ENCODE results near the gene PCBD1.

The PCBD1 gene

DNA sequence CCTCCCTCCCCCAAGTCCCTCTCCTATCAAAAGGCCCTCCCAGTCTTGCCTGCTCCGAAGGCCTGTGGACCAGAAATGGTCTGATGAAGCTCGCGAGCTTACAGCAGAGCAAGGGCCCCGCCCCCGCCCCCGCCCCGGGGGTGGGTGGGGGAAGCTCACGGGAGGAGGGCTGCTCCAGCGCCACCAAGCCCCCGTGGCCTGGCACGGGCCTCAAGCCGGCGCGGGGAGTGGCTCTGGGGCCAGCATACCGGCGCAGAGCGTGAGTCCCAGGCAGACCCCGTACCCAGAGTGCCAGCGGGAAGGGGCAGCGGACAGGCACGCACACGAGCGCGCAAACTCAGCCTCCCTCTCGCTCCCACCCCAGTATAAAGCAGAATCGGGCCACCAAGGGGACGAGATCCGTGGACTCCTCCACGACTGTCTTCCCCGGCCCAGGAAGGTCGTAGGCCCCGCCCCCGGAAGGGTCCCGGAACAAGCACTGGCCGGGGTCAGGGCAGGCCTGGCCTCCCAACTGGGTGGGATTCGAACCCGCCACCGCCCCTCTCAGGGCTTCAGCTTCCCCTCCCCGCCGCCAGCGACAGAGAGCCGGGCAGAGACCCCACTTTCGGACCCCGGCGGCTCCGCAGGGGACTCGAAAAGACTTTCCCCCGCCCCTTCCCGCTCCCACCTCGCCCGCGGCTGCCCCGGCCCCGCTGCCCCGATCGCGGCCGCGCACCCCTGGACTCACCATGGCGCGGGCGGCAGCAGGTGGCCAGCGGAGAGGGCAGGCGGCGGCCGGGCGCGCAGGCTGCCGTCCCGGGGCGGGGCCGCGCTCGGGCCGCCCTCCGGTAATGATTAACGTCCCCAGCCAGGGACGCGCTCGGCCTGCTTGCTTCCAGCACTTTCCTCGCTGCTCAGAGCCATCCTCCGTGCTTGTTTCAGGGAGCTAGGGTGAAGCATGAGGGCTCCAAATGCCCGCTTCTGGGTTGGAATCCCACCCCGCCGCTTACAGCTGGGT lies at the start of gene PCBD1:
Gene PCBD1, minus strand, starts transcription at position 762 of the 997 bp plus-strand sequence. Its CDS starts 32 bp downstream, at position 730.
- DNase-seq (ENCODE audit: low read depth) = peak; percentile 13
- in situ Hi-C loops (cut with HindIII; ENCODE audit: low sequenced_read_pairs) = no loop called here
- peak within 1 kb of the TSS; percentile 53 for H3K4me3 ChIP-seq (ENCODE audit: low read depth, low read length)
- no peak for TF ChIP-seq CTCF (IDR thresholded peaks at IDR 0.05; ENCODE audit: low read depth, low read length, missing control alignments)

DNA sequence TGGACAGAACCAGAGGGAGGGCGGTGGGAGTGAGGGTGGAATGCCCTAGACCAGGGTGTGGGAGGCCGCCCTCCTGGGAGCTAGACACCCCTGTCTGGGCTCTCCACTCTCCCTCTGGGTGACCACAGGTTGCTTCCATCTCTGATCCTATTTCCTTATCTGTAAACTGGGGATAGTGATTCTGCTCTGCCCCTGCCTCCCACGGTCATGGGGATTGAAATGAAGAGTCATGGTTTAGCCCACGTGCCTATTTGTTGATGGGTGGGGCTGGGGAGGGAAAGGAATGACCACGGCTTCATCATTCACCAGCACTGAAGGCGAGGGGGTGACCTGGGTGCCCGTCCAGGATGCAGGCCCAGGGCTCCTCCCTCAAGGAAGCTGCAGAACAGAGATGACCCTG lies 49.3 kb upstream of the PCBD1 start:
- no peak for DNase-seq (ENCODE audit: low read depth)
- TF ChIP-seq CTCF (IDR thresholded peaks at IDR 0.05; ENCODE audit: low read depth, low read length, missing control alignments) = no peak
- in situ Hi-C loops (cut with HindIII; ENCODE audit: low sequenced_read_pairs) = no loop called here
- H3K4me3 ChIP-seq (ENCODE audit: low read depth, low read length) = no peak overlapping the region

DNA sequence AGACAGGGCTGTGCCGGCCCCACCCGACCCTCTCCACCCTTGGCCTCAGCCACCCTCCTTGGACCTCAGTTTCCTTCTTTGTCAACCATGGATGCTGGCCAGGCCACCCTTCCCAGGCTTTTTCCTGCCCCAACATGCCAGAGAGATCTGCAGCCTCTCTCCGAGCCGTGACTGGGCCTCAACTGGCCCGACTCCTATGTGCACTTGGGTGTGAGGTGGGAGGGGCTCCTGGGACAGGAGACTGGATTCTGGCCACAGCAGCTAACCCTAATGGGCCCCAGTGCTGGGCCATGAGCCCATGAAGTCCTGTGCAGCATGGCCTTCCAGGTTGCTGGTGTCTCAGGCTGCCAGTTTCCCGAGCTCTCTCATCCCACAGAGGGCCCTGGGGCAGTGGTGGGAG lies 47.7 kb upstream of the PCBD1 start:
- TF ChIP-seq CTCF (IDR thresholded peaks at IDR 0.05; ENCODE audit: low read depth, low read length, missing control alignments) = no peak
- no peak for DNase-seq (ENCODE audit: low read depth)
- no peak overlapping the region for H3K4me3 ChIP-seq (ENCODE audit: low read depth, low read length)
- in situ Hi-C loops (cut with HindIII; ENCODE audit: low sequenced_read_pairs) = no loop called here

DNA sequence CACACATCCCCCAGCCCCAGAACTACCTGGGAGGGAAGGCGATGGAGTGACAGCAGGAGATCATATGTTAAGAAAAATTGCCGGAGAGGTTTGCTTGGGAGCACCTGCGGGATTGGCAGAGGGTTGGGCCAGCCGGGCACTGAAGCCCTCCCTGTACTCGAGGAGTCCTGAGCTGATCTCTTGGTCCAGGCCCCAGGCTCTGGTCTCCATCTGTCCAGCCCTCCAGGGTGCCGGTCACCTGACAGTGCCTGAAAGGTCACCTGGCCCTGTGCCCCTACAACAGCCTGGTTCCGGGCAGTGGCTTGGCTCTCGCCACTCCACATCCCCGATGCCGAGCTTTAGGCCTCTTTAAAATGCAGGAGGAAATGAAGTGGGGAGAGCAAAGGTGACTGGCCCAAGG lies 47.3 kb upstream of the PCBD1 start:
- no peak for DNase-seq (ENCODE audit: low read depth)
- TF ChIP-seq CTCF (IDR thresholded peaks at IDR 0.05; ENCODE audit: low read depth, low read length, missing control alignments) = no peak
- H3K4me3 ChIP-seq (ENCODE audit: low read depth, low read length) = no peak overlapping the region
- in situ Hi-C loops (cut with HindIII; ENCODE audit: low sequenced_read_pairs) = no loop called here

DNA sequence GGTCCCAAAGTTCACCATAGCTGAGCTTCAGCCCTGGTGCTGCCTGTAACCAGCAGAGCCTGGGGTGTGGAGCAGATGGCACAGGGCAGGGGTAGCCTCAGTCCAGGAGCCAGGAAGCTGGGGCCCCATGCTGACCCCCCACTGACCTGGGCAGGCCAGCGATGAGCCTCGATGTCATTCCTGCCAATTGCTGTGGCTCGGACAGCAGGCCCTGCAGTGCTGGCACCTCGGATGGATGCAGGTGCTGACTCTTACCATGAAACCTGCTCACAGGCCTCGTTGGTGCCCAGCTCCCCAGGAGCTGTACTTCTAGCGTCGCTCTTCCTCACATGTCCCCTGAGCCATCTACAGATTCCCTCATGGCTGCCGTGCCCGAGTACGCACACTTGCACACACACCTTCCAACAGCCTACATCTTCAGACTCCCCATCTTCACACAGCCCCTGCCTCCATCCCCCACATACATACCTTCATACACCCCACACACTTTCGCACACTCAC lies 46.8 kb upstream of the PCBD1 start:
- TF ChIP-seq CTCF (IDR thresholded peaks at IDR 0.05; ENCODE audit: low read depth, low read length, missing control alignments) = no peak
- DNase-seq (ENCODE audit: low read depth) = no peak
- in situ Hi-C loops (cut with HindIII; ENCODE audit: low sequenced_read_pairs) = no loop called here
- H3K4me3 ChIP-seq (ENCODE audit: low read depth, low read length) = no peak overlapping the region

DNA sequence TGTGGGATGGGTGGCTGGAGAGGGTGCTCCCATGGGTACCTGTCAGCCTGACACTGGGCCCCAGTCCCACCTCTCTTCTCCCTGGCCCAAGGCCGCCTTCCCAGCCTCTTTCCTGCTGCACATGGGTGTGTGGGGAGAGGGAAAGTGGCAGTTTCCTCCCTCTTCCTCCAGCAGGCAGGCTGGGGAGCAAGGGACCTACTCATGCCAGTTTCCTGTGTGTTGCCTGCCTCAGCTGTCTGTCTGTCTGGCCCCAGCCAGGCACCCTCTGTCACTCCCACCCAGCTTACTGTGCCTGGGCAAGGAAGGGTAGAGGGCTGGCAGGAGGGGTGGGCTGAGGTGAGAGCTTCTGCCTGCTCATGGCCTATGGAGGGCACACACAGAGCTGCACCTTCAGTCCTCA lies 46.3 kb upstream of the PCBD1 start:
- no peak overlapping the region for H3K4me3 ChIP-seq (ENCODE audit: low read depth, low read length)
- TF ChIP-seq CTCF (IDR thresholded peaks at IDR 0.05; ENCODE audit: low read depth, low read length, missing control alignments) = no peak
- DNase-seq (ENCODE audit: low read depth) = no peak
- in situ Hi-C loops (cut with HindIII; ENCODE audit: low sequenced_read_pairs) = no loop called here
